Ovary (tissue), 9 donors: ENCODE results near the gene CCL8. TPM values are rescaled to one million over a fixed set of nuclear protein-coding genes. Genes with fewer than 3 reads are reported as not detected.

Experiments
- DNase-seq, 5 donors: peaks; one replicate each; pipeline ENCODE4 v3.0.0-alpha.2; 2019 to 2020
- H3K27ac ChIP-seq, 2 donors: fragments of 200-600 bp; one replicate each; pipeline versions ENCODE4 v1.5.1 to v1.8.0; 2019 to 2022
- H3K27me3 ChIP-seq: fragments of 200-600 bp; one replicate; pipeline ENCODE4 v1.8.0; 2022
- H3K36me3 ChIP-seq: fragments of 200-600 bp; sonication (generic); one replicate; pipeline ENCODE4 v1.5.1; 2019
- H3K4me1 ChIP-seq: one replicate; pipeline ENCODE4 v1.8.1; 2013; ENCODE audit warnings: mild to moderate bottlenecking, moderate library complexity; ENCODE audit not compliant: insufficient read depth
- H3K4me3 ChIP-seq: fragments of 200-600 bp; sonication (generic); one replicate; pipeline ENCODE4 v1.5.1; 2017
- H3K9me3 ChIP-seq, 2 donors: fragments of 200-600 bp in 1 of 2; sonication (generic) in 1 of 2; one replicate each; pipeline versions ENCODE4 v1.5.1 to v1.8.1; 2013 to 2019; ENCODE audit warnings: mild to moderate bottlenecking in 1 of 2, moderate library complexity in 1 of 2
- CTCF ChIP-seq, 3 donors: fragments of 450-650 bp in 2 of 3; fragments of 200-600 bp in 1 of 3; IDR thresholded peaks; one replicate each; pipeline versions ENCODE4 v1.5.1 to v1.8.0; 2016 to 2022; ENCODE audit warnings: antibody characterized with exemption in 3 of 3, mild to moderate bottlenecking in 1 of 3
- EP300 ChIP-seq: sonication (generic); formaldehyde crosslinking; IDR thresholded peaks from one replicate; pipeline ENCODE4 v1.6.1; 2017; ENCODE audit warnings: antibody characterized with exemption
- POLR2A ChIP-seq: fragments of 450-650 bp; IDR thresholded peaks from one replicate; pipeline ENCODE4 v1.6.1; 2017; ENCODE audit warnings: antibody characterized with exemption, mild to moderate bottlenecking, moderate library complexity
- WGBS, 3 donors: extraction: QIAGEN DNeasy Blood & Tissue Kit in 1 of 3; methylation state at CpG; one replicate each; pipeline versions ENCODE4 v1.1.5 to v1.1.7; 2013 to 2017; 5-methylcytosine and 5-hydroxymethylcytosine counted together
- intact Hi-C, 4 donors: fragments of 100-400 bp; cut with DNase I; formaldehyde crosslinking; loops; one replicate each; pipeline versions ENCODE4 v1.11.0 to v1.15.1; 2022 to 2023
- polyA plus RNA-seq, 2 donors: library from polyadenylated mRNA; stranded (reverse); fragments of 200-250 nt in 1 of 2; fragments of 350-450 nt in 1 of 2; fragmentation: Illumina TruSeq in 1 of 2; extraction: RNeasy Lipid Tissue Mini Kit (QIAGEN cat#74804) in 1 of 2; gene quantifications; one replicate each; pipeline ENCODE4 v1.2.3, GENCODE V29; 2013 to 2014
- total RNA-seq, 7 donors: library from RNA; depleted of rRNA in 2 of 7; stranded (reverse); fragments of >200 nt in 2 of 7; fragmentation: NEBNext Ultra II Directional in 3 of 7; extraction: Animal tissue kit (Norgen Biotek cat#: 25700) in 3 of 7; gene quantifications; one replicate each; pipeline versions ENCODE4 v1.1.0 to v1.2.4, GENCODE V29; 2016 to 2023
- donor health status: DM: no; HTN: no; CAD: no; lungs with moderate emphysema.
- donor health status: DM: no; HTN: no; CAD: no.
- donor health status: Bipolar disorder and iron deficiency.
- donor health status: DM: yes; HTN: yes; CAD: no.
- donor health status: DM: no; HTN: no; CAD: no.
- donor health status: DM: yes; HTN: yes; CAD: no.

The CCL8 gene
- total and polyA plus RNA-seq, 9 donors, result 0.15 to 3.7 (median 0.48) TPM; not detected in 2

- no peaks in the 10 kb centered on the region for H3K4me1 ChIP-seq
- DNase-seq, result no peak
- H3K9me3 ChIP-seq, result no peaks in the 10 kb centered on the region
- H3K4me3 ChIP-seq, result no peak overlapping the region
- 88 to 92% (median 89%) methylated on average over 5 of the region's 5 CpGs for WGBS, 3 donors
- H3K27ac ChIP-seq, result no peak overlapping the region
- no peak for TF ChIP-seq POLR2A
- no peak for TF ChIP-seq EP300
- TF ChIP-seq CTCF (IDR thresholded peaks at IDR 0.05), result no peak
- intact Hi-C loops, result no loop called here
- no peaks in the 10 kb centered on the region for H3K27me3 ChIP-seq
- H3K36me3 ChIP-seq, result no peaks in the 10 kb centered on the region
Measured at GRCh38 chr17:34370376-34370996, 51.3 kb downstream of the CCL8 start.

- H3K36me3 ChIP-seq, result no peaks in the 10 kb centered on the region
- no peak overlapping the region for H3K4me3 ChIP-seq
- DNase-seq, result no peak
- H3K27me3 ChIP-seq, result no peaks in the 10 kb centered on the region
- no peaks in the 10 kb centered on the region for H3K9me3 ChIP-seq
- H3K4me1 ChIP-seq, result no peaks in the 10 kb centered on the region
- intact Hi-C loops, result no loop called here
- TF ChIP-seq CTCF (IDR thresholded peaks at IDR 0.05) (no peak), POLR2A (no peak), EP300 (no peak)
- H3K27ac ChIP-seq, result no peak overlapping the region
- 60 to 70% (median 60%) methylated on average over 3 of the region's 3 CpGs for WGBS, 3 donors
Measured at GRCh38 chr17:34370997-34371395, 51.8 kb downstream of the CCL8 start.

Other genes starting within 250 kb of the CCL8 start
- 100 to 1,000 TPM in 1 of 7 donors, 10 to 100 TPM in 5, 1 to 10 TPM in 1; 5.0 to 156 (median 25.3) TPM for gene CCL2, start 64.2 kb upstream of the CCL8 start, total RNA-seq
- 10 to 100 TPM; 35.1 to 50.9 TPM for gene CCL2, start 64.2 kb upstream of the CCL8 start, polyA plus RNA-seq
- under 1 TPM in 1 of 7 donors, not detected in 6; 0.46 TPM for gene CCL7, start 49.2 kb upstream of the CCL8 start, total RNA-seq
- not detected for gene CCL7, start 49.2 kb upstream of the CCL8 start, polyA plus RNA-seq
- gene CCL11, start 33.7 kb upstream of the CCL8 start, total RNA-seq, result not detected
- 1 to 10 TPM in 1 of 2 donors, under 1 TPM in 1; 0.35 to 2.0 TPM for gene CCL11, start 33.7 kb upstream of the CCL8 start, polyA plus RNA-seq
- 1 to 10 TPM in 1 of 7 donors, under 1 TPM in 2, not detected in 4; 0.47 to 1.1 (median 0.57) TPM for gene CCL13, start 37.0 kb downstream of the CCL8 start, total RNA-seq
- gene CCL13, start 37.0 kb downstream of the CCL8 start, polyA plus RNA-seq, result 1 to 10 TPM in 1 of 2 donors, under 1 TPM in 1; 0.59 to 5.1 TPM
- gene CCL1, start 43.8 kb downstream of the CCL8 start, total RNA-seq, result not detected
- gene CCL1, start 43.8 kb downstream of the CCL8 start, polyA plus RNA-seq, result not detected